ENCODE measurements around the gene CDH13.

DNA sequence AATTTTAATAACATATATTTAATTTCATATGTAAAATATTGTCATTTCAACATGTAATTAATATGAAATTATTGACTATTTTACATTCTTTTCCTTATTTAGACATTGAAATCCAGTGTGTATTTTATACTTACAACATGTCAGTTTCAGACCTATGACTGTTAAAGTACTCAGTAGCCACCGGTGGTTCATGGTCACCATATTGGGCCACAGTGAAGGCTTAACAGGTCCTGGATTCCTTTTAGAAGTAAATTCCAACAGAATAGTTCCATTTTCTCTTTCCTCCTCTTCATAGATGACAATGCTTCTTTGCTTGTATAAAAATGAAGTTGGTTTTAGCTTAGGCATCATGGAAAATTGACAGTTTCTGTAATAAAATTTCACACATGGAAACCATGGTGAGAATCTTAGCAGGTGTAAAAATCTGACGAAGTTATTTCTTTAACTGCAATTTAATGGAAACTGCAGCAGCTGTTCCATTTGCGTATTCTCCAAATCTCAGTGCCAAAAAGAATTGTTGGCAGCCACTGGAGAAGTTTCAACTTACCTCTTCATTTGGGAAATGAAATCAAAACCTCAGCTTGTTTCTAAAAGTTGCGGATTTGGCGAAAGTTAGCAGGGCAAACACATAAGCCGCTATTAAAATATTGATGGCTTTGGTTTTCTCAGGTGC lies 231.1 kb downstream of the CDH13 start:
- TF ChIP-seq EZH2 (IDR thresholded peaks at IDR 0.05; ENCODE audit: low read length, missing control alignments), result no peak
- TF ChIP-seq, protein P1, sequence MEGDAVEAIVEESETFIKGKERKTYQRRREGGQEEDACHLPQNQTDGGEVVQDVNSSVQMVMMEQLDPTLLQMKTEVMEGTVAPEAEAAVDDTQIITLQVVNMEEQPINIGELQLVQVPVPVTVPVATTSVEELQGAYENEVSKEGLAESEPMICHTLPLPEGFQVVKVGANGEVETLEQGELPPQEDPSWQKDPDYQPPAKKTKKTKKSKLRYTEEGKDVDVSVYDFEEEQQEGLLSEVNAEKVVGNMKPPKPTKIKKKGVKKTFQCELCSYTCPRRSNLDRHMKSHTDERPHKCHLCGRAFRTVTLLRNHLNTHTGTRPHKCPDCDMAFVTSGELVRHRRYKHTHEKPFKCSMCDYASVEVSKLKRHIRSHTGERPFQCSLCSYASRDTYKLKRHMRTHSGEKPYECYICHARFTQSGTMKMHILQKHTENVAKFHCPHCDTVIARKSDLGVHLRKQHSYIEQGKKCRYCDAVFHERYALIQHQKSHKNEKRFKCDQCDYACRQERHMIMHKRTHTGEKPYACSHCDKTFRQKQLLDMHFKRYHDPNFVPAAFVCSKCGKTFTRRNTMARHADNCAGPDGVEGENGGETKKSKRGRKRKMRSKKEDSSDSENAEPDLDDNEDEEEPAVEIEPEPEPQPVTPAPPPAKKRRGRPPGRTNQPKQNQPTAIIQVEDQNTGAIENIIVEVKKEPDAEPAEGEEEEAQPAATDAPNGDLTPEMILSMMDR (conservative IDR thresholded peaks at IDR 0.05 in 1 of 2, IDR thresholded peaks at IDR 0.05 in 1 of 2; ENCODE audit: low read depth in 1 of 2, low read length in 2 of 2), result no peak

Data from fibroblast of lung (primary cell).